22Rv1 (cell line): ENCODE results near the gene TACR2.

Experiments
- ZFX ChIP-seq: fragments of 450-650 bp; IDR thresholded peaks from 2 replicates; pipeline ENCODE4 v1.6.1; 2017; ENCODE audit warnings: antibody characterized with exemption, borderline replicate concordance
- TF ChIP-seq, protein P1 (sequence below): fragments of 450-650 bp; IDR thresholded peaks from 2 replicates; pipeline ENCODE4 v1.5.1; 2017; ENCODE audit warnings: mild to moderate bottlenecking

DNA sequence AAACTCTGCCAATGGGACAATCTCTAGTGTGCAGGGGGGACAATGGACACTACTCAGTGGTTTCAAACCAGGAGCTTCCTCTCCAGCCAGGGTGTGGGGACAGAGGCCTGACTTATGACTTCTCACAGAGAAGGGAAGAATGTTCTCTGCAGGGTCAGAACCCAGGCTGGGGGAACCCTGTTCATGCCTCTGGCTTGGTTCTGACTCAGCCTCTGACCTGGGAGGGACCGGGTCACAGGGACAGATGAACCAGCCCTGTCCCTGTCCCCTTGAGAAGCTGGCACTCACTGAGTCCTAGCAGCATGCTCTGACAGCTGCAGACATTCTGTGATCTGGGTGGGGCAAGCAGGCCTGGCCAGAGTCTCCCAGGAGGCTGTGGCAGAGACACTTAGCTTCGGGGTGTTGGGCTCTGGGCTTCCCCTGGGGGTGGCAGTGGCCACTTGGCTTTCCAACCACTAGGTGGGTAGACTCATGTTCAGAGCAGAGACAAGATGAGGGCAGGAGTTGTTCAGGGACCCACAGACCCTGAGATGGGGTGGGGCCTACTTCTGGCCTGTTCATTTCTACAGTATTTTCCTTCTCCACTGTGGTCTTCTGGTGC, 48.2 kb upstream of the TACR2 start:
- TF ChIP-seq, protein P1, sequence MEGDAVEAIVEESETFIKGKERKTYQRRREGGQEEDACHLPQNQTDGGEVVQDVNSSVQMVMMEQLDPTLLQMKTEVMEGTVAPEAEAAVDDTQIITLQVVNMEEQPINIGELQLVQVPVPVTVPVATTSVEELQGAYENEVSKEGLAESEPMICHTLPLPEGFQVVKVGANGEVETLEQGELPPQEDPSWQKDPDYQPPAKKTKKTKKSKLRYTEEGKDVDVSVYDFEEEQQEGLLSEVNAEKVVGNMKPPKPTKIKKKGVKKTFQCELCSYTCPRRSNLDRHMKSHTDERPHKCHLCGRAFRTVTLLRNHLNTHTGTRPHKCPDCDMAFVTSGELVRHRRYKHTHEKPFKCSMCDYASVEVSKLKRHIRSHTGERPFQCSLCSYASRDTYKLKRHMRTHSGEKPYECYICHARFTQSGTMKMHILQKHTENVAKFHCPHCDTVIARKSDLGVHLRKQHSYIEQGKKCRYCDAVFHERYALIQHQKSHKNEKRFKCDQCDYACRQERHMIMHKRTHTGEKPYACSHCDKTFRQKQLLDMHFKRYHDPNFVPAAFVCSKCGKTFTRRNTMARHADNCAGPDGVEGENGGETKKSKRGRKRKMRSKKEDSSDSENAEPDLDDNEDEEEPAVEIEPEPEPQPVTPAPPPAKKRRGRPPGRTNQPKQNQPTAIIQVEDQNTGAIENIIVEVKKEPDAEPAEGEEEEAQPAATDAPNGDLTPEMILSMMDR, result no peak
- TF ChIP-seq ZFX, result no peak
